AG04449 (cell line): Measurements from ENCODE around the gene CTSG.
"Not testable (repeated sequence)": the region's sequence is repeated elsewhere in the genome, so short reads cannot be mapped to it uniquely, and the experiment has no call there.

Experiments used
- CTCF ChIA-PET: fragments of 350-600 bp; formaldehyde crosslinking; extraction: SDS; loops from one replicate; lab custom pipeline; 2021; ENCODE audit warnings: antibody characterized with exemption; lab: Yijun Ruan, JAX
- POLR2A ChIA-PET: fragments of 400-600, 350-600 bp; formaldehyde crosslinking; extraction: SDS; loops from one replicate; lab custom pipeline; 2020; ENCODE audit warnings: antibody characterized with exemption, inconsistent platforms; lab: Yijun Ruan, JAX
- DNase-seq: peaks from one replicate; pipeline ENCODE4 v3.0.0-alpha.2; 2010; ENCODE audit warnings: low read depth, low spot score
- H3K4me3 ChIP-seq: 2 replicates; pipeline ENCODE4 v1.5.1; 2011; ENCODE audit warnings: low read depth, mild to moderate bottlenecking, control low read depth, low read length
- TF ChIP-seq, protein P1 (sequence below): IDR thresholded peaks from one replicate; pipeline ENCODE4 v1.5.1; 2011; ENCODE audit warnings: mild to moderate bottlenecking, moderate library complexity, low read length, control low read depth, inconsistent platforms; ENCODE audit not compliant: insufficient read depth; ENCODE audit errors: missing control alignments

Gene CTSG

DNA sequence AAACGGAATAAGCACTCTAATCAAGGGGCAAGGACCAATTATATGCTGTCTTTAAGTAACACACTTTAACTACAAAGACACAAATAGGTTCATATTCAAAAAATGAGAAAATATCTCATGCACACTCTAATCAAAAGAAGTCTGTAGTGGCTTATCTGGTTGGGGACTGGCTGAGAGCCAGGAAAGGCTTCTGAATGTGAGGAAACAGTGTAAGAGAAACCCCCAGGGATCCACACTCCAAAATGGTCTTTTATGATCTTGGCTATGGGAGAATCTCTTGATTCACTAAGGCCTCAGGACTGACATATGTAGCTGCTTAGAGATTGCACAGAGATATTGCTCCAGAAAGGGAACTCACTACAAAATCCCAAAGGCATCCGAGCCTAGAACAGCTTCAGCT is 10.3 kb downstream of the CTSG start:
- DNase-seq, result no peak
- no peak overlapping the region for H3K4me3 ChIP-seq
- POLR2A ChIA-PET, result no interaction called here
- TF ChIP-seq, protein P1, sequence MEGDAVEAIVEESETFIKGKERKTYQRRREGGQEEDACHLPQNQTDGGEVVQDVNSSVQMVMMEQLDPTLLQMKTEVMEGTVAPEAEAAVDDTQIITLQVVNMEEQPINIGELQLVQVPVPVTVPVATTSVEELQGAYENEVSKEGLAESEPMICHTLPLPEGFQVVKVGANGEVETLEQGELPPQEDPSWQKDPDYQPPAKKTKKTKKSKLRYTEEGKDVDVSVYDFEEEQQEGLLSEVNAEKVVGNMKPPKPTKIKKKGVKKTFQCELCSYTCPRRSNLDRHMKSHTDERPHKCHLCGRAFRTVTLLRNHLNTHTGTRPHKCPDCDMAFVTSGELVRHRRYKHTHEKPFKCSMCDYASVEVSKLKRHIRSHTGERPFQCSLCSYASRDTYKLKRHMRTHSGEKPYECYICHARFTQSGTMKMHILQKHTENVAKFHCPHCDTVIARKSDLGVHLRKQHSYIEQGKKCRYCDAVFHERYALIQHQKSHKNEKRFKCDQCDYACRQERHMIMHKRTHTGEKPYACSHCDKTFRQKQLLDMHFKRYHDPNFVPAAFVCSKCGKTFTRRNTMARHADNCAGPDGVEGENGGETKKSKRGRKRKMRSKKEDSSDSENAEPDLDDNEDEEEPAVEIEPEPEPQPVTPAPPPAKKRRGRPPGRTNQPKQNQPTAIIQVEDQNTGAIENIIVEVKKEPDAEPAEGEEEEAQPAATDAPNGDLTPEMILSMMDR, result no peak
- CTCF ChIA-PET, result no interaction called here

DNA sequence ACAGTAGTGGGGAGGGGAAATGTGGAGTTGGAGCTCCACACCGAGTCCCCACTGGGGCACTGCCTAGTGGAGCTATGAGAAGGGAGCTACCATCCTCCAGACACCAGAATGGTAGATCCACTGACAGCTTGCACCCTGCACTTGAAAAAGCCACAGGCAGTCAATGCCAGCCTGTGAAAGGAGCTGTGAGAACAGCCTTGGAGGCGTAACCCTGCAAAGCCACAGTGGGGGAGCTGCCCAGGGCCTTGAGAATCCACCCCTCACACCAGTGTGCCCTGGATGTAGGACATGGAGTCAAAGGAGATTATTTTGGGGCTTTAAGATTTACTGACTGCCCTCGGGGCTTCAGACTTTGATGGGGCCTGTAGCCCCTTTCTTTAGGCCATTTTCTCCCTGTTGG is 12.5 kb downstream of the CTSG start:
- TF ChIP-seq, protein P1, result no peak
- POLR2A ChIA-PET, result no interaction called here
- CTCF ChIA-PET, result no interaction called here
- no peak overlapping the region for H3K4me3 ChIP-seq
- DNase-seq, result no peak

DNA sequence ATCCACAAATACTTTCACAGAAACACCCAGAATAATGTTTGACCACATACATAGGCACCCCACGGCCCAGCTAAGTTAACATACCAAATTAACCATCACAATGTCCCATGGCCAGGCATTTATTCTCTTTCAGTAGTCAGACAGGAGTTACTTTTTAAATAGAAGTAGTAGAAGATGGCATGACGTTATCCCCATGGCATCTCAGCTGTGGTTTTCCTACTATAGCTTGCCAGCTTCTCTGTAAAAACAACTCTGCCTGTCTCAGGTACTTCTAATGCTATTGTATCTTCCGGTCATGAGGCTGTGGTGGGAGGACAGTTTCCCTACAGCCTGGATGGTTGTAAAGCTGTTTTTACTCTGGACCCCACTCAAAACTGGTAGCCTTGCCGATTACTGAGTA is 19.3 kb downstream of the CTSG start:
- POLR2A ChIA-PET, result no interaction called here
- TF ChIP-seq, protein P1, result no peak
- H3K4me3 ChIP-seq, result no peak overlapping the region
- no peak for DNase-seq
- CTCF ChIA-PET, result no interaction called here

DNA sequence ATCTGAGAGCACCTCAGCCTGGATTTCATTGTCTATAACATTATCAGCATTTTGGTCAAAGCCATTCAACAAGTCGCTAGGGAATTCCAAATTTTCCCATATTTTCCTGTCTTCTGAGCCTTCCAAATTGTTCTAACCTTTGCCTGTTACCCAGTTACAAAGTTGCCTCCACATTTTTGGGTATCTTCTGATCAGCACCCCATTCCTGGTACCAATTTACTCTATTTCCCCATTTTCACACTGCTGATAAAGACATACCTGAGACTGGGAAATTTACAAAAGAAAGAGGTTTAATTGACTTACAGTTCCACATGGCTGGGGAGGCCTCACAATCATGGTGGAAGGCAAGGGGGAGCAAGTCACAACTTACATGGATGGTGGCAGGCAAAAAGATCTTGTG is 27.0 kb downstream of the CTSG start:
- H3K4me3 ChIP-seq, POLR2A ChIA-PET, CTCF ChIA-PET, DNase-seq: not testable (repeated sequence)

DNA sequence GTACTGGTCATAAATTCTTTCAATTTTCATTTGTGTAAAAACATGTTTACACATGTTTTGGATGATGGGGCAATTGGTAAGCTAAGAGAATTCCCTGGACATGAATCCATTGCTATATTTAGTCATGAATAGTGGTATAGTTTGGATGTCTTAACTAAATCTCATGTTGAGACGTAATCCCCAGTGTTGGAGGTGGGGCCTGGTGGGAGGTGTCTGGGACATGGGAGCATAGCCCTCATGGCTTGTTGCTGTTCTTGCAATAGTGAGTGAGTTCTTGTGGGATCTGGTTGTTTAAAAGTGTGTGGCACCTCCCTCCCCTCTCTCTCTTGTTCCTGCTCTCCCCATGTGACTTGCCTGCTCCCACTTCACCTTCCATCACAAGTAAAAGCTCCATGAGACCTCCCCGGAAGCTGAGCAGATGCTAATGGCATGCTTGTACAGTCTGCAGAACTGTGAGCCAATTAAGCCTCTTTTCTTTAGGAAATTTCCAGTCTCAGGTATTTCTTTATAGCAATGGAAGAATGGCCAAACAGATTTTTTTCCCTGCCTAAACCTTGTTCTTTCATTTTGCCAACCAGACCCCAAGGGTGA is 33.6 kb downstream of the CTSG start:
- POLR2A ChIA-PET, result no interaction called here
- CTCF ChIA-PET, result no interaction called here
- TF ChIP-seq, protein P1, result no peak
- no peak overlapping the region for H3K4me3 ChIP-seq
- no peak for DNase-seq

DNA sequence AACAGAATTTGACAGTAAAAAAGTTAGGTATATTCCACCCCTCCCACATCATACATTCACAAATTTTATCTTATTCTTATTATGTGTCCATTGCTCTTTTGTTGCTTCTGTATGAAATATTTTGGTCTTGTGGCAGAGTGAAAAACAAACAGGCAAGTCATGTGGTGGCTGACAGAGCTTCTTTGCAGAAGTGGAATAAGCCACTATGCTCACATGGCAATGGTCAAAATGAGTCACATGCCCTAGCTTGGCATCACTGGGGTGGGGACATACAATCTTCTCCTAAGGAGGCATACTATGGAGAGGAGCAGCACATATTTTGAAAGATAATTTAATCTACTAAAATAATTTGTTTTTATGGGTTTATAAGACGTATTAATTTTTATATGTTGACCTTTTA is 40.3 kb downstream of the CTSG start:
- TF ChIP-seq, protein P1, result no peak
- no peak for DNase-seq
- POLR2A ChIA-PET, result no interaction called here
- no peak overlapping the region for H3K4me3 ChIP-seq
- CTCF ChIA-PET, result no interaction called here

DNA sequence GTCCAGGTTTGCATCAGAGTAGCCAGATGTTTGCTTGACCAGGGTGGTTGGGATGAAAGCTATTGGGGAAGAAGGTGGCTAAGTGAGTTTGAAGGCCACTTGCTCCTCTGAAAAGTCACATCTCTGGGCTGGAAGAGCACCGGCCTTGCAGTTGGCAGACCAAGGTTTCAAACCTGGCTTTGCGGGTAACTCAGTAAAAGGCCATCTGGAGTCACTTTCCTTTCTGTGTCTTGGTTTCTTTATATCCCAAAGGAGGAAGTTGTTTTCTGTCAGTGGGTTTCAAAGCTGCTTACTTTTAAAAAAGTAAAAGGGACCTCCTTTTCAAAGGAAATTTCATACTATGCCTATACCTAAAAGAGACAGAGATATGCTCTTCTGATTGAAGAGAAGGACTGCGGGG is 41.8 kb downstream of the CTSG start:
- no peak for DNase-seq
- ChIA-PET POLR2A (no interaction called here), CTCF (no interaction called here)
- TF ChIP-seq, protein P1, result no peak
- no peak overlapping the region for H3K4me3 ChIP-seq

DNA sequence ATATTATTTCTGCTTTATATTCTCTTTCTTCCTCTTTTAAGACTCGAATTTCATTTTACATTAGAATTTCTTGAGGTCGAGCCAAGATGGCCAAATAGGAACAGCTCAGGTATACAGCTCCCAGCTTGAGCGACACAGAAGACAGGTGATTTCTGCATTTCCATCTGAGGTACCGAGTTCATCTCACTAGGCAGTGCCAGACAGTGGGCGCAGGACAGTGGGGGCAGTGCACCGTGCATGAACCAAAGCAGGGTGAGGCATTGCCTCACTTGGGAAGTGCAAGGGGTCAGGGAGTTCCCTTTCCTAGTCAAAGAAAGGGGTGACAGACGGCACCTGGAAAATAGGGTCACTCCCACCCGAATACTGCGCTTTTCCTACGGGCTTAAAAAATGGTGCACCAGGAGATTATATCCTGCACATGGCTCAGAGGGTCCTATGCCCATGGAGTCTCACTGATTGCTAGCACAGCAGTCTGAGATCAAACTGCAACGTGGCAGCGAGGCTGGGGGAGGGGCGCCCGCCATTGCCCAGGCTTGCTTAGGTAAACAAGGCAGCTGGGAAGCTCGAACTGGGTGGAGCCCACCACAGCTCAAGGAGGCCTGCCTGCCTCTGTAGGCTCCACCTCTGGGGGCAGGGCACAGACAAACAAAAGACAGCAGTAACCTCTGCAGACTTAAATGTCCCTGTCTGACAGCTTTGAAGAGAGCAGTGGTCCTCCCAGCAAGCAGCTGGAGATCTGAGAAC is 50.0 kb downstream of the CTSG start:
- POLR2A ChIA-PET, CTCF ChIA-PET, DNase-seq, H3K4me3 ChIP-seq: not testable (repeated sequence)
